Measurements from ENCODE around the gene PLEKHM3. TPM values are rescaled to one million over a fixed set of nuclear protein-coding genes. Genes with fewer than 3 reads are reported as not detected.

Gene PLEKHM3
- total RNA-seq, 6 experiments from 2014 or later, result 4.4 to 13.4 (median 8.9) TPM

DNA sequence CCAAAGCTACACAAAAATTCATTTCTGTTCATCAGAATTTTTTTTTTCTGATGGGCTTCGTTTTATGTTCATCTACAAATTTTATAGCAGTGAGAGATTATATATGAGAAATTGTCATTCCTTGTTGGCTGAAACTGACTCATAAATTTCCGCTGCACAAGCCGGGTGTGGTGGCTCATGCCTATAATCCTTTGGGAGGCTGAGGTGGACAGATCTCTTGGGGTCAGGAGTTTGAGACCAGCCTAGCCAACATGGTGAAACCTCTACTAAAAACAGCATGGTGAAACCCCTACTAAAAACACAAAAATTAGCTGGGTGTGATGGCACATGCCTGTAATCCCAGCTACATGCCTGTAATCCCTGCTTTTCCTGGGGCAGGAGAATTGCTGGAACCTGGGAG is 72.0 kb downstream of the PLEKHM3 start:
- TF ChIP-seq POLR2A (IDR thresholded peaks at IDR 0.05), result no peak
- TF ChIP-seq, protein P1, sequence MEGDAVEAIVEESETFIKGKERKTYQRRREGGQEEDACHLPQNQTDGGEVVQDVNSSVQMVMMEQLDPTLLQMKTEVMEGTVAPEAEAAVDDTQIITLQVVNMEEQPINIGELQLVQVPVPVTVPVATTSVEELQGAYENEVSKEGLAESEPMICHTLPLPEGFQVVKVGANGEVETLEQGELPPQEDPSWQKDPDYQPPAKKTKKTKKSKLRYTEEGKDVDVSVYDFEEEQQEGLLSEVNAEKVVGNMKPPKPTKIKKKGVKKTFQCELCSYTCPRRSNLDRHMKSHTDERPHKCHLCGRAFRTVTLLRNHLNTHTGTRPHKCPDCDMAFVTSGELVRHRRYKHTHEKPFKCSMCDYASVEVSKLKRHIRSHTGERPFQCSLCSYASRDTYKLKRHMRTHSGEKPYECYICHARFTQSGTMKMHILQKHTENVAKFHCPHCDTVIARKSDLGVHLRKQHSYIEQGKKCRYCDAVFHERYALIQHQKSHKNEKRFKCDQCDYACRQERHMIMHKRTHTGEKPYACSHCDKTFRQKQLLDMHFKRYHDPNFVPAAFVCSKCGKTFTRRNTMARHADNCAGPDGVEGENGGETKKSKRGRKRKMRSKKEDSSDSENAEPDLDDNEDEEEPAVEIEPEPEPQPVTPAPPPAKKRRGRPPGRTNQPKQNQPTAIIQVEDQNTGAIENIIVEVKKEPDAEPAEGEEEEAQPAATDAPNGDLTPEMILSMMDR (IDR thresholded peaks at IDR 0.05), result no peak
- no peaks in the 10 kb centered on the region for H3K27me3 ChIP-seq
- intact Hi-C loops (cut with DNase I), result no loop called here
- no peak overlapping the region for H3K27ac ChIP-seq
- peaks cover 0 to 8% (median 3%) of the 10 kb centered on the region in 4 donors for H3K4me1 ChIP-seq
- no peaks in the 10 kb centered on the region for H3K9me3 ChIP-seq
- DNase-seq (no peak), ATAC-seq (no peak)
- no peak overlapping the region for H3K4me3 ChIP-seq
- 100% methylated on average over 3 of the region's 3 CpGs for WGBS (ENCODE audit: insufficient coverage, low coverage, low lambda C conversion rate, missing lambda C conversion rate)
- no peaks in the 10 kb centered on the region for H3K36me3 ChIP-seq

DNA sequence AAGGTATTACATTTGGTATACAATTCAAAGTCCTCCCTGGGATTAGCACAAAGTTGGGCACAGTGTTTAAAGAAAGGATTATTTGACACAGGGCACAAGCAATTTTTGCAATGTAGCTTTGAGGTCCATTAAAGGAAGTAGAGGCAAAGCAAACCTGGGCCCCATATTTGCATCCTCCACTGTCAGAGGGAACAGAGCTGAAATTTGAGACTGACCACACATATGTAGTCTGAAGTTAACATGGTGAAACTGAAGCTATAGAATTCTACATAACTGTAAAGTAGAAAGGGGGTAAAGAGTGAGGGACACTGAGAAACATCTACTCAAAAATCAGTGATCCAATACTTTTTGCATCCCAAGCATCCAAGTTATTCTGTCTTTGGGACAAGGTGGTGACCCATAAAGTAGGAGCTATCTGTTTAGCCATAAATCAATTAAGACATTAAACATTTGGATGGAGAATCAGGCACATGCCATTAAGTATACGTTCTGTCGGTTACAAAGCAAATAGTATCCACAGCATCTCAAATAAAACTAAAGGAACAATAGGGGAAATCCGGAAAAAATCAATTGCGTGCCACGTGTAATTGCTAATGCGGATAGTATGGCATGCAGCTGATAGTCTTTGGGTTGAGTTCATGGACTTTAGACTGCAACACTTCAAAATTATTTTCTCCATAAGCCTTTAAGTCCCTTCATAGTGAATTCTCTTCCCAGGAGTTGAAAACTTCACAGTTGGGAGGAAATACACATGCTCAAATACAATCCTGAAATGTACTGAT is 72.6 kb downstream of the PLEKHM3 start:
- no peaks in the 10 kb centered on the region for H3K36me3 ChIP-seq
- ATAC-seq (no peak), DNase-seq (no peak)
- no peak overlapping the region for H3K4me3 ChIP-seq
- TF ChIP-seq POLR2A (IDR thresholded peaks at IDR 0.05), result no peak
- TF ChIP-seq, protein P1 (IDR thresholded peaks at IDR 0.05), result no peak
- H3K9me3 ChIP-seq, result no peaks in the 10 kb centered on the region
- H3K27me3 ChIP-seq, result no peaks in the 10 kb centered on the region
- no peak overlapping the region for H3K27ac ChIP-seq
- peaks cover 0 to 8% (median 3%) of the 10 kb centered on the region in 4 donors for H3K4me1 ChIP-seq
- intact Hi-C loops (cut with DNase I), result no loop called here
- 72% methylated on average over 6 of the region's 6 CpGs for WGBS (ENCODE audit: insufficient coverage, low coverage, low lambda C conversion rate, missing lambda C conversion rate)

DNA sequence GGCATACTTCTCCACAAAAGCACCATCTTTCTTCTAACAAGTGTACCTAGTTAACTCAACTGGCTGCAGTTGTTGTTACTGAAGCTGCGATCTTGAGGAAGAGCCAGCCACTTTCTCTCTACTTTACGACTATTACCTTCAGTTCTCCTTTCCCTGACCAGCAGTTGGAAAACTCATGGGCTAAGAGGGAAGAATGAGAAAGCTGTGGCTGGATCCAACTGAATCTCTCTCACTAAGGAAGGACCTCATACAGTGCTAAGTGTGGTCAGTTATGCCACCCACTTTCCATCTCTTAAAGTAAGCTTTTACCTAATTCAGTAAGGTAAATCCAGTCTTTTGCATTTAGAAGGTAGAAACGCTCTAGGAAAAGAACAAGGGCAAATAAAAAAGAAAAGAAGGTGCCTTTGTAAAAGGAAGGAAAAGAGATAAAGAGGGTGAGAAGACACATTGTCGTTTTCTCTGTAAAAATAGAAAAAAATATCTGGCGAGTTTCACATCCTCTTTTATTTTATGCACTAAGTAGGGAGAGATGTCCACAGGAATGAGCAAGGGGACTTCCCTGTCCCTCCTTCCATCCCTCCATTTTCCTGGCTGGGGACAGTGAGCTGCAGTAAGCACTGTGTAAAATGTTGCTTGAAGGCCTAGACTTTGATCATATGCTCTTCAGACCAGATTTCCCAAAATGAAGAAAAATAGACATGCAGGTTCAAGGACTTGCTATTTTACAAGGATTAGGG is 73.4 kb downstream of the PLEKHM3 start:
- H3K36me3 ChIP-seq, result no peaks in the 10 kb centered on the region
- ATAC-seq (peak in 1 of 4 donors; percentile 18), DNase-seq (no peak)
- peaks cover 0 to 8% (median 3%) of the 10 kb centered on the region in 4 donors for H3K4me1 ChIP-seq
- H3K27me3 ChIP-seq, result no peaks in the 10 kb centered on the region
- TF ChIP-seq POLR2A (IDR thresholded peaks at IDR 0.05), result no peak
- TF ChIP-seq, protein P1 (IDR thresholded peaks at IDR 0.05), result no peak
- no peak overlapping the region for H3K4me3 ChIP-seq
- 63% methylated on average over 5 of the region's 5 CpGs for WGBS (ENCODE audit: insufficient coverage, low coverage, low lambda C conversion rate, missing lambda C conversion rate)
- no peaks in the 10 kb centered on the region for H3K9me3 ChIP-seq
- intact Hi-C loops (cut with DNase I), result no loop called here
- H3K27ac ChIP-seq, result no peak overlapping the region

GRCh38 chr2:207950761-207951114 is 74.6 kb downstream of the PLEKHM3 start:
- Histone ChIP-seq H3K4me3 (no peak overlapping the region), H3K4me1 (peaks cover 0 to 8% (median 3%) of the 10 kb centered on the region in 4 donors), H3K36me3 (no peaks in the 10 kb centered on the region), H3K27me3 (no peaks in the 10 kb centered on the region), H3K9me3 (no peaks in the 10 kb centered on the region), H3K27ac (no peak overlapping the region)
- no peak for TF ChIP-seq POLR2A (IDR thresholded peaks at IDR 0.05)
- TF ChIP-seq, protein P1 (IDR thresholded peaks at IDR 0.05), result no peak
- 55% methylated on average over 2 of the region's 2 CpGs for whole genome bisulfite sequencing (ENCODE audit: insufficient coverage, low coverage, low lambda C conversion rate, missing lambda C conversion rate)
- DNase-seq, result no peak
- intact Hi-C loops (cut with DNase I), result no loop called here
- peak in 1 of 4 donors; percentile 18 for ATAC-seq

All from right lobe of liver (tissue), 6 donors.